Neural progenitor cell (in vitro differentiated cells): ENCODE results near the gene WIZ.

Experiments used
- EZH2phosphoT487 ChIP-seq: fragments of 200-600 bp; sonication (generic); IDR thresholded peaks from 2 replicates; pipeline ENCODE4 v1.6.1; 2017; ENCODE audit warnings: antibody characterized with exemption
- TF ChIP-seq, protein P1 (sequence below): fragments of 200-600 bp; sonication (generic); IDR thresholded peaks from 2 replicates; pipeline ENCODE4 v1.5.1; 2017; ENCODE audit warnings: antibody characterized with exemption, mild to moderate bottlenecking

- no peak for TF ChIP-seq EZH2phosphoT487
- TF ChIP-seq, protein P1, sequence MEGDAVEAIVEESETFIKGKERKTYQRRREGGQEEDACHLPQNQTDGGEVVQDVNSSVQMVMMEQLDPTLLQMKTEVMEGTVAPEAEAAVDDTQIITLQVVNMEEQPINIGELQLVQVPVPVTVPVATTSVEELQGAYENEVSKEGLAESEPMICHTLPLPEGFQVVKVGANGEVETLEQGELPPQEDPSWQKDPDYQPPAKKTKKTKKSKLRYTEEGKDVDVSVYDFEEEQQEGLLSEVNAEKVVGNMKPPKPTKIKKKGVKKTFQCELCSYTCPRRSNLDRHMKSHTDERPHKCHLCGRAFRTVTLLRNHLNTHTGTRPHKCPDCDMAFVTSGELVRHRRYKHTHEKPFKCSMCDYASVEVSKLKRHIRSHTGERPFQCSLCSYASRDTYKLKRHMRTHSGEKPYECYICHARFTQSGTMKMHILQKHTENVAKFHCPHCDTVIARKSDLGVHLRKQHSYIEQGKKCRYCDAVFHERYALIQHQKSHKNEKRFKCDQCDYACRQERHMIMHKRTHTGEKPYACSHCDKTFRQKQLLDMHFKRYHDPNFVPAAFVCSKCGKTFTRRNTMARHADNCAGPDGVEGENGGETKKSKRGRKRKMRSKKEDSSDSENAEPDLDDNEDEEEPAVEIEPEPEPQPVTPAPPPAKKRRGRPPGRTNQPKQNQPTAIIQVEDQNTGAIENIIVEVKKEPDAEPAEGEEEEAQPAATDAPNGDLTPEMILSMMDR = no peak
These were observed 76.9 kb downstream of the WIZ start for GRCh38 chr19:15372891-15373301.
